SK-N-MC (cell line): Measurements from ENCODE around the gene OSER1.

Experiments
- DNase-seq: peaks from one replicate; pipeline ENCODE4 v3.0.0-alpha.2; 2011; ENCODE audit warnings: low read depth, low spot score
- H3K27ac ChIP-seq: fragments of 200-600 bp; sonication (generic); 2 replicates; pipeline ENCODE4 v1.5.1; 2016; ENCODE audit warnings: mixed run types
- H3K36me3 ChIP-seq: fragments of 200-600 bp; sonication (generic); 2 replicates; pipeline ENCODE4 v1.6.1; 2017; ENCODE audit warnings: antibody characterized with exemption, low read length, mixed read lengths; ENCODE audit not compliant: insufficient read depth
- H3K4me3 ChIP-seq: fragments of 200-600 bp; sonication (generic); 2 replicates; pipeline ENCODE4 v1.5.1; 2016
- H3K9ac ChIP-seq: fragments of 200-600 bp; sonication (generic); 2 replicates; pipeline ENCODE4 v1.8.0; 2017; ENCODE audit warnings: mixed run types, mixed read lengths; ENCODE audit not compliant: insufficient read length
- H3K9me3 ChIP-seq: fragments of 200-600 bp; sonication (generic); 2 replicates; pipeline ENCODE4 v1.6.1; 2017; ENCODE audit warnings: low read depth, mild to moderate bottlenecking, antibody characterized with exemption, low read length, moderate library complexity, mixed read lengths
- EZH2 ChIP-seq: fragments of 200-600 bp; sonication (generic); IDR thresholded peaks from one replicate; pipeline ENCODE4 v1.6.1; 2017; ENCODE audit warnings: antibody characterized with exemption
- FOXP2 ChIP-seq: optimal IDR thresholded peaks from 2 replicates; pipeline ENCODE3; 2011; ENCODE audit warnings: mild to moderate bottlenecking, moderate library complexity; ENCODE audit not compliant: insufficient read depth; ENCODE audit errors: extremely low read length, control extremely low read depth
- POLR2AphosphoS5 ChIP-seq: IDR thresholded peaks from 2 replicates; pipeline ENCODE4 v1.6.1; 2012; ENCODE audit warnings: mild to moderate bottlenecking, low read depth, low read length, borderline replicate concordance

The OSER1 gene

GRCh38 chr20:44181611-44182010 lies 29.0 kb downstream of the OSER1 start:
- no peak for DNase-seq
- H3K9ac ChIP-seq, result no peak overlapping the region
- no peak overlapping the region for H3K27ac ChIP-seq
- H3K36me3 ChIP-seq, result no peaks in the 10 kb centered on the region
- no peak for TF ChIP-seq POLR2AphosphoS5
- TF ChIP-seq EZH2, result no peak
- no peak for TF ChIP-seq FOXP2
- no peak overlapping the region for H3K4me3 ChIP-seq
- H3K9me3 ChIP-seq, result no peaks in the 10 kb centered on the region

GRCh38 chr20:44180814-44181213 lies 29.8 kb downstream of the OSER1 start:
- no peak overlapping the region for H3K9ac ChIP-seq
- H3K9me3 ChIP-seq, result no peaks in the 10 kb centered on the region
- H3K36me3 ChIP-seq, result no peaks in the 10 kb centered on the region
- no peak overlapping the region for H3K27ac ChIP-seq
- H3K4me3 ChIP-seq, result no peak overlapping the region
- no peak for TF ChIP-seq EZH2
- TF ChIP-seq FOXP2, result no peak
- no peak for TF ChIP-seq POLR2AphosphoS5
- no peak for DNase-seq

- Histone ChIP-seq H3K27ac (no peak overlapping the region), H3K9ac (no peak overlapping the region), H3K9me3 (no peaks in the 10 kb centered on the region), H3K36me3 (no peaks in the 10 kb centered on the region), H3K4me3 (no peak overlapping the region)
- no peak for TF ChIP-seq EZH2
- no peak for TF ChIP-seq FOXP2
- no peak for TF ChIP-seq POLR2AphosphoS5
- DNase-seq, result no peak
These were observed 33.6 kb downstream of the OSER1 start for GRCh38 chr20:44176833-44177534.

DNA sequence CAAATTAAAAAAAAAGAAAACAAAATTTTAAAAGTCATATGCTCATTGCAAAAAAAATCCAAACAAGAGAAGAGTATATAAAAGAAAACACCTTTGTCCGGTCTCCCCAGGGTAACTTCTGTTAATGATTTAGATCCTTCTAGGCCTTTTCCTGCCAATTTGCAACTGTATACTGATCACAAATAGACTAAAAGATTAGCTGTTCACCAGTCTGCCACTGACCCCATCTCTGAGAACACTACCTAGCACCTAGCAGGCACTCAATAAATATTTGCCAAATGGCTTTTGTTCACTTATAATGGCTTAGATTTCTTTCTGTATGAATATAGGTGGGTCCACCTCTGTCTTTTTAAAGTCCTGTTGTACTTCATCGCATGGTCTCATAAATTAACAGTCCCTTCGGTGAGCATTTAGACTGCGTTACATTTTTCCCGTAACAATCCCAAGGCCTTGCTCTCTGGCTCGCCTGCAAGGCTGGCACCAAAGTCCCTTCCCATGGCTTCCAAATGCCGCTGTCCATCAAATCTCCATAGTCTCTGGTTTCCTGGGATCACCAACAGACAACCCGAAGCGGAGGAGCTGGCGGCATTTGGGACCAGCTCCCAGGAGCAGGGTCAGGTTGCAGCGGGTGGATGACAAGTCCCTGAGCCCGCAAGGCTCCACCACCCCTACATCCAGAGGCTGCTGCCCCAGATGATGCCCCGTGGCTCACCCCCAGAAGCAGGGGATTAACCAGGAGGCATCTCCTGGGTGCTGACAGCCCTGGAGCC lies 35.4 kb downstream of the OSER1 start:
- no peak overlapping the region for H3K9ac ChIP-seq
- no peaks in the 10 kb centered on the region for H3K36me3 ChIP-seq
- no peak overlapping the region for H3K27ac ChIP-seq
- no peak for DNase-seq
- no peak for TF ChIP-seq POLR2AphosphoS5
- TF ChIP-seq EZH2, result no peak
- TF ChIP-seq FOXP2, result no peak
- no peak overlapping the region for H3K4me3 ChIP-seq
- H3K9me3 ChIP-seq, result no peaks in the 10 kb centered on the region

GRCh38 chr20:44173846-44174245 lies 36.7 kb downstream of the OSER1 start:
- H3K4me3 ChIP-seq, result no peak overlapping the region
- H3K36me3 ChIP-seq, result no peaks in the 10 kb centered on the region
- no peaks in the 10 kb centered on the region for H3K9me3 ChIP-seq
- TF ChIP-seq FOXP2 (no peak), POLR2AphosphoS5 (no peak), EZH2 (no peak)
- no peak overlapping the region for H3K27ac ChIP-seq
- no peak for DNase-seq
- no peak overlapping the region for H3K9ac ChIP-seq

DNA sequence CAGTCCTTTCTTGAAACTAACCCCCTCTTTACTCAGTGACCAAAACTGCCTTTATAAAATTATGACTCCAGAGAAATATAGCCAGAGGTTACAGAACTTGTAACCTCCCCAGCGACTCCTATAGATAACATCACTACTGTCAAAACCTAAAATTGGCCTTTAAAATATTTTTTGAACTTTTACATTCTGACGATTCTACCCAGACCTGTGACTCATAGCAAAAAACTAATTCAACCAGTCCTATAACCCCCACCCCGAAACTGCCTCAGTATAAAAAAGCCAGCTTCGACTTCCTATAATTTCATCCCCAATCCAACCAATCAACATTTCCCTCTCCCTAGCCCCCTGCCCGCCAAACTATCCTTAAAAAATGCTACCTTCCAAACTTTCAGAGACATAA lies 37.5 kb downstream of the OSER1 start:
- H3K27ac ChIP-seq, result no peak overlapping the region
- H3K4me3 ChIP-seq, result no peak overlapping the region
- DNase-seq, result no peak

GRCh38 chr20:44172572-44172950 lies 38.0 kb downstream of the OSER1 start:
- Histone ChIP-seq H3K9me3 (no peaks in the 10 kb centered on the region), H3K4me3 (no peak overlapping the region), H3K36me3 (no peaks in the 10 kb centered on the region), H3K9ac (no peak overlapping the region), H3K27ac (no peak overlapping the region)
- DNase-seq, result no peak
- TF ChIP-seq EZH2, result no peak
- no peak for TF ChIP-seq POLR2AphosphoS5
- no peak for TF ChIP-seq FOXP2

More for the DNA sequence above, 37.5 kb downstream of the OSER1 start:
- no peak for TF ChIP-seq POLR2AphosphoS5
- no peak for TF ChIP-seq FOXP2
- no peak for TF ChIP-seq EZH2
- no peak overlapping the region for H3K9ac ChIP-seq
- no peaks in the 10 kb centered on the region for H3K9me3 ChIP-seq
- H3K36me3 ChIP-seq, result no peaks in the 10 kb centered on the region

DNA sequence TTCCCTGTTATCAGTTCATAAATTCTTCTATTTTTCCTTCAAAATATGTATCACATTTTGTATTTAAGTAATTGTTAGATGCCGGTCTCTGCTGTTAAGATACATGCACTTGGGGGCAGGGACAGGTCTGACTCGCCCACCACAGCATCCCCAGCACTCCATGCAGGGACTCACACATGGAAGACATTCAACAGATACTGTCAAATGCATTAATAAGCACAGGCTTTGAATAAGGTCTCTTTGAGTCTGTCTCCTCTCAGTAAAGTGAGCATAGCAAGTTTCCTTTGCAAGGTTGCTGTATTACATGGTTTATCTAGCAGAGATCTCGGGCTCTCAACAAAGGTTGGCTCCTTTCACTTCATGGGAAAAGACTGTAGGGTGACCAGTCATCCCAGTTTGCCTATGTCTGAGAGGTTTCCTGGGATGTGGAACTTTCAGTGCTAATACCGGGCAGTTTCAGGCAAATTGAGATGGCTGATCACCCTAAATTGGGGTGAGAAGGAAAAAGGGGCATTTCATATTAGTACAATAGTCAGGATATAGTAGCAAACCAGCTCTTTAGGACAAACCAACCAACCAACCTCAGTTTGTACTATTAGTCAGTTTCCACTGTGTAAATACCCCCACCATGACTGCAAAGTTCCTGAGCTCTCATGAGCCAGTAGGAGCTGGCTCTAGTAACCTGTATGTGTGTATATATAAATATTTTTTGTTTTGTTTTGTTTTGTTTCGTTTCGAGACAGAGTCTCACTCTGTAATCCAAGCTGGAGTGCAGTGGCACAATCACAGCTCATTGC lies 38.6 kb downstream of the OSER1 start:
- TF ChIP-seq FOXP2 (no peak), EZH2 (no peak), POLR2AphosphoS5 (no peak)
- Histone ChIP-seq H3K9me3 (no peaks in the 10 kb centered on the region), H3K9ac (no peak overlapping the region), H3K27ac (no peak overlapping the region), H3K36me3 (no peaks in the 10 kb centered on the region), H3K4me3 (no peak overlapping the region)
- DNase-seq, result no peak
